ENCODE results near the gene FCSK.
A peak's percentile ranks its signal among the peaks of the same experiment; 100 is the strongest.
"Not testable (repeated sequence)": the region's sequence is repeated elsewhere in the genome, so short reads cannot be mapped to it uniquely, and the experiment has no call there.

The FCSK gene

DNA sequence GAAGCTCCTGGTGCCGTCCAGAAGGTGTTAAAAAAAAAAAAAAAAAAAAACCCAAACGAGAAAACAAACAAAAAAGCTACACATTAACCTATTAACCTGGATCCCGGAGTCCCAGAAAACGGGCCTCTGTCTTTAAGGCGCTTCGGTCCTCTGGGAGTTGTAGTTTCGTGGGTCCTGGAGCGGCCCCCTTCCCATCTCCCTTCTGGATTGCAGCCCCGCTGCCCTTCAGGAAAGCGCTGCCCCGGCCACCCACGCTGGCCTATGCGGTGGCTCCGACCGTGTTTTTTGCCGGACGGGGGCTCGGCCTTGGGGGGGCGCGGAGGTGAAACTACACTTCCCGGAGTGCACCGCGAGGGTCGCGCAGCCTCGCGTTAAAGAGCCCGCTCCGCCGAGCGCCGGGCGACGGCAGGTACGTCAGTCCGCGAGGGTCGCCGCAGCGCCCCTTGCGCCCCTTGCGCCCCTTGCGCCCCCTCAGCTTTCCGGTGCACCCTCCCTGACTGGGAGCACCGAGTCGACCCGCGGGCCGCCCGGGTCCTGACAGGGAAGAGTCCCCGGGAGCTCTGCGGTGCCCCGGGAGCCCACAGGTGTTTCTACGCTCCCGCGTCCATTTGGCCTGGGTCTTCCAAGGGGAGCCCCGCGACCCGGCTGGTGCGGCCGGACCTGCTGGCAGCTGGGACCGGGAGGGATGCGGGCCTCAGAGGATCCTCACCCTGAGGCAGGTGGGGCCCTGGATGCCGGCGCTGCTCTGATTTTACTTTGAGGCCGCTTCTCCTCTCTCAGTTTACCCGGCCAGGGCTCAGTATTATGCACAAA, at the start of gene FCSK:
Gene FCSK, plus strand, starts transcription at position 374 of the 813 bp plus-strand sequence. CDS start 8,596 bp downstream, outside the sequence.
- H3K9me3 Mint-ChIP-seq (ENCODE audit: low read depth), result no peaks in the 10 kb centered on the region
- H3K27me3 Mint-ChIP-seq, result no peaks in the 10 kb centered on the region
- peak within 1 kb of the TSS; percentile 90 for H3K27ac Mint-ChIP-seq

DNA sequence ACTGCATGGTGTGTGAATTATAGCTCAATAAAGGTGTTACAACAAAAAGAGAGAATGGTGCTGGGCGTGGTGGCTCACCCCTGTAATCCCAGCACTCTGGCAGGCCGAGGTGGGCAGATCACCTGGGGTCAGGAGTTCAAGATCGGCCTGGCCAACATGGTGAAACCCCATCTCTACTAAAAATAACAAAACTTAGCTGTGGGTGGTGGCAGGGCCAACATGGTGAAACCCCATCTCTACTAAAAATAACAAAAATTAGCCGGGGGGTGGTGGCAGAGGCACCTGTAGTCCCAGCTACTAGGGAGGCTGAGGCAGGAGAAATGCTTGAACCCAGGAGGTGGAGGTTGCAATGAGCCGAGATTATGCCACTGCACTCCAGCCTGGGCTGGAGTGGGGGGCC, 48.3 kb upstream of the FCSK start:
- peak overlapping the region; percentile 28 for H3K27ac Mint-ChIP-seq
- not testable (repeated sequence) for H3K36me3 Mint-ChIP-seq; H3K27me3 Mint-ChIP-seq; H3K4me3 Mint-ChIP-seq; H3K9me3 Mint-ChIP-seq (ENCODE audit: low read depth)
- peaks cover 70% of the 10 kb centered on the region for H3K4me1 Mint-ChIP-seq (ENCODE audit: low read depth)

More for the DNA sequence above, at the start of gene FCSK:
- Mint-ChIP-seq H3K4me3 (peak within 1 kb of the TSS; percentile 94), H3K36me3 (no peaks in the 10 kb centered on the region), H3K4me1 (ENCODE audit: low read depth) (peaks cover 24% of the 10 kb centered on the region)

DNA sequence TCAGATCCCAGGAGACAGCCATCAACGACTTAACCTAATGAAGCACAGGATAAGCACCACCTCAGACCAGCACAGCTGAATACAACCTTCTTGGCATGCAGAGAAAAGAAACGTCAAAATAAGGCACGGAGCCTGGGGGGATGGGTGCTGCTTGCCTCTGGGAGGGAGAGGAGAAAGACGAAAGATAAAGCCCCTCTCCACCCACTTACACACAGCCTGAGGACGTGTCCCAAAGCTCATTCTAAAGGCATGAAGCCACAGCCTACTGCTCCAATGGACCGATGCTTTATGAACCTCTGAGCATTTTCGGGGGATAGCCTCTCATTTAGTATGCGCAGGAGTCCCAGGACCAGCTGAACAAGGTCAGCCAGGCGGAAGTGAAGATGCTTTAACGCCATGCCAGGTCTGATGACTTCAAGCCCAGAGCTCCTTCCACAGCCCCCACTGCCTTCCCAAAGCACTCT, 46.6 kb upstream of the FCSK start:
- H3K27me3 Mint-ChIP-seq, result no peaks in the 10 kb centered on the region
- H3K36me3 Mint-ChIP-seq, result peaks cover 2% of the 10 kb centered on the region
- H3K27ac Mint-ChIP-seq, result peak overlapping the region; percentile 34
- H3K9me3 Mint-ChIP-seq (ENCODE audit: low read depth), result no peaks in the 10 kb centered on the region
- no peak overlapping the region for H3K4me3 Mint-ChIP-seq
- H3K4me1 Mint-ChIP-seq (ENCODE audit: low read depth), result peaks cover 63% of the 10 kb centered on the region

DNA sequence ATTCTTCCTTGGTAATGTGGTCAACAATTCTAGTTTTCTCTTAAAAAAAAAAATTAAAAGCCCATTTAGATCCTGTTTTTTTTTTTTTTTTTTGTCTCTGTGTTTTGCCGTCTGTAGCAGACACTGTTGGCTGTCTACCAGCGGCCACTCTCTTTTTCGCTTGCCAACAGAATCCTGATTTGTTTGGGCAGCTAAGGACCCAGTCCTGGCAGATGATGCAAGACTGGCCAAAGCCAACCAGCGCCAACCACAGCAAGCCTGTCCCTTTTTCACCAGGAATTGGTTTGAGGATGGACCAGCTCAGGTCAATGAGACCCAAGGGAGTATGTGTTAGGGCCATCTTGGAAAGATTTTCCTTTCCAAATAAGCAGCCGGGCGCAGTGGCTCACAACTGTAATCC, 43.7 kb upstream of the FCSK start:
- Mint-ChIP-seq H3K27ac (peak overlapping the region; percentile 50), H3K4me3 (no peak overlapping the region)

DNA sequence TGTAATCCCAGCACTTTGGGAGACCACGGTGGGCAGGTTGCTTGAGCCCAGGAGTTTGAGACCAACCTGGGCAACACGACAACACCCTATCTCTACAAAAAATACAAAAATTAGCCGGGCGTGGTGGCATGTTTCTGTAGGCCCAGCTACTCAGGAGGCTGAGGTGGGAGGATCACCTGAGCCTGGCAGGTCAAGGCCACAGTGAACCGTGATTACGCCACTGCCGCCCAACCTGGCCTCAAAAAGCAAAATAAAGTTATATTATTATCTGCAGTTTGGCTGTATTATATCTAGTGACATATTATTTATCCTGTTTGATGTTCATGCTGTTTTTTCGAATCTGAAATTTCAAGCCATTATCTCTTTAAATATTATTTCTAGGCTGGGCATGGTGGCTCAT, 42.0 kb upstream of the FCSK start:
- Mint-ChIP-seq H3K9me3 (ENCODE audit: low read depth) (no peaks in the 10 kb centered on the region), H3K4me1 (ENCODE audit: low read depth) (peaks cover 42% of the 10 kb centered on the region), H3K36me3 (peaks cover 2% of the 10 kb centered on the region), H3K4me3 (no peak overlapping the region), H3K27ac (peak overlapping the region; percentile 29), H3K27me3 (no peaks in the 10 kb centered on the region)

More for the DNA sequence above, 43.7 kb upstream of the FCSK start:
- Mint-ChIP-seq H3K27me3 (no peaks in the 10 kb centered on the region), H3K4me1 (ENCODE audit: low read depth) (peaks cover 42% of the 10 kb centered on the region), H3K9me3 (ENCODE audit: low read depth) (no peaks in the 10 kb centered on the region), H3K36me3 (peaks cover 2% of the 10 kb centered on the region)

DNA sequence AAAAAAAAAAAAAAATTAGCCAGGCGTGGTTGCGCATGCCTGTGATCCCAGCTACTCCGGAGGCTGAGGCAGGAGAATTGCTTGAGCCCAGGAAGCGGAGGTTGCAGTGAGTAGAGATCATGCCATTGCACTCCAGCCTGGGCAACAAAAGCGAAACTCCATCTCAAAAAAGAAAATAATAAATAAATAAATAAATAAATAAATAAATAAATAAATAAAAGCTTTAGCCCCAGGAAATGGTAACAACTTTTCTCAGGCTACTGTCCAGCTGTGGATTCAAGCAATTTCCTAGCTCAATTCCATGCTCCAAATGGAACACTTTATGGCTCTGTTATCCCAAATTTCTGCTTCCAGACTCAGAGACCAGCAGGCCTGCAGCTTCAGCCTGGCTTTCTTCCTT, 40.8 kb upstream of the FCSK start:
- not testable (repeated sequence) for H3K9me3 Mint-ChIP-seq (ENCODE audit: low read depth); H3K36me3 Mint-ChIP-seq; H3K4me3 Mint-ChIP-seq; H3K27me3 Mint-ChIP-seq; H3K27ac Mint-ChIP-seq
- peaks cover 40% of the 10 kb centered on the region for H3K4me1 Mint-ChIP-seq (ENCODE audit: low read depth)

DNA sequence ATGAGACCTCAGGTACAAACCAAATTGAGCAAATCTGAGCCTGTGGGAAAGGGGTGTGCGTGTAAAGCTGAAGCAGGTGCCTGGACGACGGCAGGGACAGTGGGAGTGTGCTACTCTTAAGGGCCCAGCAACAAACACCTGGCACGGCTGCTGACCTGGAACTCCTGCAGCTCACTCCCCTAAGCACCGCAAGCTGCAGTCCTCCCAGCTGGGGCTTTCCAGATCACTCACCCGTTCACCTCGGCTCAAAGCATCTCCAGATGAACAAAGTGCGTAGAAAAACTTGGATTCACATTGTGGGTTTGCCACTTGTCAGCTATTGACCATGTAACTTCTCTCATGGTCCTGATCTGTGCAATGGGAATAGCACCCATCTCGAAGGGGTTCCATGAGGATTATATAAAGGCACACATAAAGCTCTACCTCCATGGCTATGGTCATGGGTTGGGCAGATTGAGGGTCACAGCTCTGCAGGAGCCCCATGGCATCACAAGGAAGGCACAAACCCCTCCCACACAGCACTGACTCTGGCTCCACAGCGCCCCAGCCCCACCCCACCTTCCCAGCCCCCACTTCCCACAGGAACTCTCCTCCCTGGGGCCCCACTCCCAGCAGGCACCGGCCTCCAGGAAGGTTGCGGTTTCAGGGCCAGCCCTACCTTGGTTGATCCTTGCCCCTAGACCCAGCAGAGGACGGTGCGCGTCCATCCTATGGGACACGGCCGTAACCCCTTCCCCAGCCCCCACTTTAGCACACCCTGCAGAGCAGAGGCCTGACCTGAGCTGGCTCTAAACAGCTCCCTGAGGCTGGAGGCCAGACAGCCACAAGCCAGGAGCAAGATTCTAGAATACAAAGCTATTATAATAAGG, 37.4 kb upstream of the FCSK start:
- peak overlapping the region; percentile 88 for H3K27ac Mint-ChIP-seq
- peaks cover under 1% of the 10 kb centered on the region for H3K36me3 Mint-ChIP-seq
- H3K27me3 Mint-ChIP-seq, result no peaks in the 10 kb centered on the region
- peak overlapping the region; percentile 51 for H3K4me3 Mint-ChIP-seq
- H3K4me1 Mint-ChIP-seq (ENCODE audit: low read depth), result peaks cover 49% of the 10 kb centered on the region
- no peaks in the 10 kb centered on the region for H3K9me3 Mint-ChIP-seq (ENCODE audit: low read depth)

DNA sequence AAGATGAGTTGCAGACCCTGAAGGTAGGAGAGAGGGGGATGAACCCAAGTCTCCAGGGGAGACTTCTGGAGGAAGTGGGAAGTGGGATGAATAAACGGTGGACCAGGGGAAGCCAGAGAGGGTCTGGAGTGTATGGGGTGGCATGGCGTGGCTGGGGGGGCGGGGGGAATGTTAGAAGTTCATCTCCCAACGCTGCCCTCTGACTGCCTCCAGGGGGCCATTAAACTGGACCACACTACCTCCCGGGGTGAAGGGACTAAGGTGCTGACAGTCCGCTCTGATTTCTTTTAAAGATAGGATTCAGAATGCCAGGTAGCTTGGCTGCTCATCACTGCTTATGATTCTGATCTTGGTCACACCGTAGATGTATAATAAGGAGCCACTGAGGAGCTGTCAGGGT, 36.7 kb upstream of the FCSK start:
- no peaks in the 10 kb centered on the region for H3K9me3 Mint-ChIP-seq (ENCODE audit: low read depth)
- H3K4me1 Mint-ChIP-seq (ENCODE audit: low read depth), result peaks cover 56% of the 10 kb centered on the region
- no peaks in the 10 kb centered on the region for H3K36me3 Mint-ChIP-seq
- H3K27ac Mint-ChIP-seq, result peak overlapping the region; percentile 88
- no peaks in the 10 kb centered on the region for H3K27me3 Mint-ChIP-seq
- H3K4me3 Mint-ChIP-seq, result peak overlapping the region; percentile 51

DNA sequence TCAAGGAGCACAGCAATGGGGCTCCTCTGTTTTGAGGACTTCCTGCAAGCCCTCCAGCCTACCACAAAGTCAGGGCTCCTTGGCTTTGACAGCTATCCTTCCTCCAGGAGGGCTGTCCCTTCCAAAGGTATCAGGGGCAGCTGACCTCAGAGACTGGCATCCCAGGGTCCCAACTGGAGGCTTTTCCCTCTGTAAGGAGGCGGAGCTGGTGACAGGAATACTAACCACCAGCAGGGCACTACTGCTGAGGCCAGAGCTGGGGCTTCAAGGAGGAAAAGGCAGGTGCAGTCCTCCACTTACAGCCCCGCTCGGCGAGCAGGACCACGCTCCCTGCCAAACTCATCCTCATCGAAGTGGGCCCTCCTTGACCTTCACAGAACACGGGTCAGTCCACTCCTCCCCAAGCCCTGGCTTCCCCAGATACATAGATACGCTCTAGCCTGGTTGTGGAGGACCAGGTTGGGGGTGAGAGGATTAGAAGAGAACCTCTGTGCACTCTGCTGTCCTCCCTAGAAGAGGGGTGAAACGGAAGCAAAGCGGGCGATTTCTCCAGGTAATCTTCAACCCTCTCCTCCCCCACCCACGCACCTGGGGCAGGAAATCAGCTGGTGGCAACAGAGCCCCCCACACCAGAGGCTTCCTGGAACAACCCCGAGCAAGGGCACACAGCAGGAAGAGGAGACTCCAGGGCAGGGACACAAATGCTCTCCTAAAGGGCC, 36.0 kb upstream of the FCSK start:
- Mint-ChIP-seq H3K36me3 (no peaks in the 10 kb centered on the region), H3K27me3 (no peaks in the 10 kb centered on the region), H3K27ac (peak overlapping the region; percentile 88), H3K4me1 (ENCODE audit: low read depth) (peaks cover 59% of the 10 kb centered on the region), H3K4me3 (peak overlapping the region; percentile 64), H3K9me3 (ENCODE audit: low read depth) (no peaks in the 10 kb centered on the region)

DNA sequence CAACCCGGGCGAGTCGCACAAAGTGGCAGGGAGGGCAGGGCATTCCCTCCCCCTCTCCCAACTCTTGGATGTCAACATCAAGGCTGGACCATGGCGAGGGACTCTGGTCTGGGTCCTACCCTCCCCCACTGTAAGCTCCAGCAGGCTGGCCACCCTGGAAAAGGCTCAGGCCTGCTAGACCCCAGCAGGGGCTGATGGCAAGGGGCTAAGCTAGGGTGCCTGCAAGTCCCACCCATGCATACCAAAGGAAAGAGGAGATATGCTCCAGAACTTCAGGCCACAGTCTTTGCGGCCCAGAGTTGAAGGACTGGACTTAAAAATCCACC, 35.4 kb upstream of the FCSK start:
- H3K36me3 Mint-ChIP-seq, result no peaks in the 10 kb centered on the region
- peak overlapping the region; percentile 64 for H3K4me3 Mint-ChIP-seq

DNA sequence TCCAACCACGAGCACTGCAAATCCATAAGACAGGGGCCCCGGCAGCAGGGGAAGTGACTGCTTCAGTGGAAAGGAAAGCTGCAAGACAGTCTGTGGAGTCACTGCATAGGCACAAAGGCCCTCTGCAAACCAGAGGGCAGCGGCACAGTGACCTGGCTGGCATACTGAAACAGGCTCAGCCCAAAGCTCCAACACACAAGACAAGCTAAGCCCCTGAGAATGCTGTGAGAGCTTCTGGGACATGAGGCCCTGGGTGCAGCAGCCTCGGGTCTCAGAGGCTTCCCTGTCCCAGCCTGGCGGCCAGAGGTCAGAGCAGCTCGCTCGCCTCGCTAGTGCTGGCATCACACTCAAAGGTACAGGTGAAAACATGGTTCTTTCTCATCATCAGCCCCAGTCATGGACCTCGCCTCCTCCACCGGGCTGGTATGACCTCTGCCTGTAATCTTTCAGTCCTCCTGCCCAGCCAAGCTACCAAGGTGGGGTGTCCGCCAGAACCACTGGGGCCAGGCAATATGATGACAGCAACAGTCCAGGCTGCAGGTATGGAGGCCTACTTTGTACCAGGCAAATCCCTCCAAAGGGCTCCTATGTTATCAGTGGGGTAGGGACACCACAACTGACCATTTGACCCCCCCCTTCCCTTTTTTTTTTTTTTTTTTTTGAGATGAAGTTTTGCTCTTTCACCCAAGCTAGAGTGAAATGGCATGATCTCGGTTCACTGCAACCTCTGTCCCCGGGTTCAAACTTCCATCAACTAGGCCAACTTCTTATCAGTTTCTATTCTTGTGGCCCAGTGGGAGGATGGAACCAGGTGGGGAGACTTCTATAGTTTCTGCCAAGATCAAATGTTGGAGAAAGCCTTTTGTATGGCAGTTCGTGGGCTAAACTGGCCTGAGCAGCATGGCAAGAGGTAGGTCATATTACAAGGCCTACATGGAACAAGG, 34.7 kb upstream of the FCSK start:
- Mint-ChIP-seq H3K4me3 (peak overlapping the region; percentile 64), H3K9me3 (ENCODE audit: low read depth) (no peaks in the 10 kb centered on the region), H3K4me1 (ENCODE audit: low read depth) (peaks cover 57% of the 10 kb centered on the region), H3K27me3 (no peaks in the 10 kb centered on the region), H3K27ac (peak overlapping the region; percentile 88), H3K36me3 (no peaks in the 10 kb centered on the region)

More for the DNA sequence above, 35.4 kb upstream of the FCSK start:
- Mint-ChIP-seq H3K27me3 (no peaks in the 10 kb centered on the region), H3K9me3 (ENCODE audit: low read depth) (no peaks in the 10 kb centered on the region), H3K27ac (peak overlapping the region; percentile 88), H3K4me1 (ENCODE audit: low read depth) (peaks cover 59% of the 10 kb centered on the region)

DNA sequence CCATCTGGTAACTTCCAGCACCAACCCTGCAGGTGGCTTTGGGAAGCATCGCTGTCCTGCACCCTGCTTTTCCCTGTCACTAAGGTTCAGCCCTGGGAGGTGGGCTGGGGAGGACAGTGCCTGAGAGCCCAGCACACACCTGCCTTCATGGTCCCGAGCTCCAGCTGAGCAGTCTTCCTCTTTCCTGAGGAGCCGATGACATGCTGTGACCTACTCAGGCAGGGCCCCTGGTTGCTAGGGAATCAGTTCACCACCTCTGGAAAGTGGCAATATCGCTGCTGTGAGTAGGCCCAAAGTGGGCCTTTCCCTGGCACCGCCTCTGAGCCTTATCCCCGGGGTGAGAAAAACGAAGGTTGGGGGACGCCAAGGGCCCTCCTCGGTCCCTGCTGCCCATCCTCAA, 33.4 kb upstream of the FCSK start:
- H3K4me1 Mint-ChIP-seq (ENCODE audit: low read depth), result peaks cover 58% of the 10 kb centered on the region
- no peak overlapping the region for H3K27ac Mint-ChIP-seq
- H3K27me3 Mint-ChIP-seq, result no peaks in the 10 kb centered on the region
- H3K4me3 Mint-ChIP-seq, result no peak overlapping the region
- no peaks in the 10 kb centered on the region for H3K9me3 Mint-ChIP-seq (ENCODE audit: low read depth)
- no peaks in the 10 kb centered on the region for H3K36me3 Mint-ChIP-seq

DNA sequence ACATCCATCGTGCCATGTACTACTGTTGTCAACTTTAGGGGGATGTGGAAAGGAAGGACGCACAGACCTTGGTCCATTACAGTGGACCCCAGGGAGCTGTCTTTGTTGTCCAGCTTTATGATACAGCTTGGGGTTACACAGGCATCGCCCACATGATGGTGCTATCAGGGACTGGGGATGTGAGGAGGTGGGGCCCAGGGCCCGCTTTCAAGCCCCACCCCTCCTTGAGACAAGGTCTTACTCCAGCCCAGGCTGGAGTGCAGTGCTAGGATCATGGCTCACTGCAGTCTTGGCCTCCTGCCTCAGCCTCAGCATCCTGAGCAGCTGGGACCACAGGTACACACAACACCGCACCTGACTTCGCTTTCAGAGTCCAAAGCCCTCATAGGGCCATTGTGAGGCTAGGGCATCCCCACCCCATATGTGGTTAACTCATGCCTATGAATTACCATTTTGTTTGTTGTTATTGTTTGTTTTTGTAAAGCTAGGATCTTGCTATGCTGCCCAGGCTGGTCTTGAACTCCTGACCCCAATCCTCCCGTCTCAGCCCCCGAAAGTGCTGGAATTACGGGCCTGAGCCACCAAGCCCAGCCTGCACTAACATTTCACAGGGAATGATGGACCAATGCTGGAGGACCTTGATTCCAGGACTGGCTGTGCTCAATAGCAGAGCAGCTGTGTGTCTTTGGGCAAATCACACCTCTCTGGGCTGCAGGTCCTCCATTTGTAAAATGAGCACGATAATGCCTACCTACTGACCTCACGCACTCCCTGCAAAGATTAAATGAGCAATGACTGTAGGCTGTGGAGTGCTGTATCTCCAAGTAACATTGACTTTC, 32.7 kb upstream of the FCSK start:
- no peaks in the 10 kb centered on the region for H3K36me3 Mint-ChIP-seq
- H3K9me3 Mint-ChIP-seq (ENCODE audit: low read depth), result no peaks in the 10 kb centered on the region
- H3K4me1 Mint-ChIP-seq (ENCODE audit: low read depth), result peaks cover 54% of the 10 kb centered on the region
- H3K4me3 Mint-ChIP-seq, result peak overlapping the region; percentile 14
- peak overlapping the region; percentile 25 for H3K27ac Mint-ChIP-seq
- no peaks in the 10 kb centered on the region for H3K27me3 Mint-ChIP-seq

Measured in activated naive CD8-positive, alpha-beta T cell (primary cell).